AG04450 (cell line): ENCODE data around the gene SLC52A3. TPM values are rescaled to one million over a fixed set of nuclear protein-coding genes. Genes with fewer than 3 reads are reported as not detected.
"Not testable (repeated sequence)": the region's sequence is repeated elsewhere in the genome, so short reads cannot be mapped to it uniquely, and the experiment has no call there.

ENCODE experiments used
- CTCF ChIA-PET: fragments of 300-600, 350-600 bp; formaldehyde crosslinking; extraction: SDS; loops from one replicate; lab custom pipeline; 2022; ENCODE audit warnings: antibody characterized with exemption, inconsistent platforms; lab: Charles Lee
- POLR2A ChIA-PET: fragments of 350-600 bp; formaldehyde crosslinking; extraction: SDS; loops from one replicate; lab custom pipeline; 2021; ENCODE audit warnings: antibody characterized with exemption, inconsistent platforms; lab: Yijun Ruan, JAX
- DNase-seq: peaks from one replicate; pipeline ENCODE4 v3.0.0-alpha.2; 2011; ENCODE audit warnings: low read depth, low spot score
- H3K27ac ChIP-seq: one replicate; pipeline ENCODE4 v1.5.1; 2012; ENCODE audit warnings: low read depth, low read length, control low read depth
- H3K27me3 ChIP-seq: one replicate; pipeline ENCODE4 v1.6.0; 2012; ENCODE audit warnings: low read length; ENCODE audit not compliant: control insufficient read depth, insufficient read depth
- H3K4me3 ChIP-seq: 2 replicates; pipeline ENCODE4 v1.5.1; 2011; ENCODE audit warnings: mild to moderate bottlenecking, low read depth, low read length, control low read depth
- H3K9me3 ChIP-seq: 2 replicates; pipeline ENCODE4 v1.5.1; 2012; ENCODE audit warnings: low read length; ENCODE audit not compliant: control insufficient read depth, insufficient read depth
- CTCF ChIP-seq: IDR thresholded peaks from 2 replicates; pipeline ENCODE4 v1.5.1; 2011; ENCODE audit warnings: low read depth, low read length, control low read depth, inconsistent platforms
- polyA plus RNA-seq: library from polyadenylated mRNA; depleted of rRNA; stranded (reverse); fragments of >200 nt; gene quantifications from 2 replicates; pipeline ENCODE4 v1.2.3, GENCODE V29; 2011

SLC52A3 gene
- polyA plus RNA-seq, 1 experiment: not detected

GRCh38 chr20:730005-730404 is 38.3 kb downstream of the SLC52A3 start:
- TF ChIP-seq CTCF: no peak
- DNase-seq: no peak
- H3K9me3 ChIP-seq: no peaks in the 10 kb centered on the region; the same call in 1 of the 2 replicates
- H3K27me3 ChIP-seq: peaks cover 30% of the 10 kb centered on the region
- ChIA-PET CTCF (interaction anchor here (3.0 kb wide), 1 partner anchor 9 kb away, joined by 13 read pairs; no protein-coding TSS in a partner anchor), POLR2A (no interaction called here)
- no peak overlapping the region for H3K27ac ChIP-seq
- H3K4me3 ChIP-seq: no peak overlapping the region

GRCh38 chr20:728256-728944 is 39.9 kb downstream of the SLC52A3 start:
- TF ChIP-seq CTCF: peak; percentile 62
- Histone ChIP-seq H3K9me3 (no peaks in the 10 kb centered on the region; the same call in 1 of the 2 replicates), H3K4me3 (peak overlapping the region; percentile 40; the same call in 1 of the 2 replicates), H3K27me3 (peaks cover 35% of the 10 kb centered on the region), H3K27ac (no peak overlapping the region)
- DNase-seq: no peak
- ChIA-PET CTCF (interaction anchor here (0.6 to 3.0 kb wide), 9 partner anchors 9 to 1651 kb away, joined by 3 to 13 read pairs (median 5); no protein-coding TSS in a partner anchor), POLR2A (no interaction called here)

GRCh38 chr20:726160-726559 is 42.1 kb downstream of the SLC52A3 start:
- no peak for TF ChIP-seq CTCF
- no peak overlapping the region for H3K27ac ChIP-seq
- DNase-seq: no peak
- peaks cover 35% of the 10 kb centered on the region for H3K27me3 ChIP-seq
- H3K4me3 ChIP-seq: no peak overlapping the region
- no peaks in the 10 kb centered on the region; the same call in 1 of the 2 replicates for H3K9me3 ChIP-seq
- ChIA-PET POLR2A (no interaction called here), CTCF (no interaction called here)

- peaks cover 35% of the 10 kb centered on the region for H3K27me3 ChIP-seq
- ChIA-PET CTCF (no interaction called here), POLR2A (no interaction called here)
Measured at GRCh38 chr20:725491-725890, 42.8 kb downstream of the SLC52A3 start.

GRCh38 chr20:724797-725196 is 43.5 kb downstream of the SLC52A3 start:
- peaks cover 39% of the 10 kb centered on the region for H3K27me3 ChIP-seq
- H3K4me3 ChIP-seq, DNase-seq, H3K9me3 ChIP-seq, H3K27ac ChIP-seq, POLR2A ChIA-PET, CTCF ChIA-PET: not testable (repeated sequence)

More at GRCh38 chr20:725491-725890, 42.8 kb downstream of the SLC52A3 start:
- no peak for DNase-seq
- Histone ChIP-seq H3K9me3 (no peaks in the 10 kb centered on the region; the same call in 1 of the 2 replicates), H3K4me3 (no peak overlapping the region), H3K27ac (no peak overlapping the region)
- no peak for TF ChIP-seq CTCF
